GM19351 (cell line): ENCODE measurements around the gene CLEC17A.
"Not testable (repeated sequence)": the region's sequence is repeated elsewhere in the genome, so short reads cannot be mapped to it uniquely, and the experiment has no call there.

Experiments used
- ATAC-seq: cut with Tn5 transposase; IDR thresholded peaks from one replicate; pipeline ENCODE4 v1.9.1; 2021; ENCODE audit warnings: mild to moderate bottlenecking, moderate library complexity; ENCODE audit not compliant: unreplicated experiment

Gene CLEC17A

DNA sequence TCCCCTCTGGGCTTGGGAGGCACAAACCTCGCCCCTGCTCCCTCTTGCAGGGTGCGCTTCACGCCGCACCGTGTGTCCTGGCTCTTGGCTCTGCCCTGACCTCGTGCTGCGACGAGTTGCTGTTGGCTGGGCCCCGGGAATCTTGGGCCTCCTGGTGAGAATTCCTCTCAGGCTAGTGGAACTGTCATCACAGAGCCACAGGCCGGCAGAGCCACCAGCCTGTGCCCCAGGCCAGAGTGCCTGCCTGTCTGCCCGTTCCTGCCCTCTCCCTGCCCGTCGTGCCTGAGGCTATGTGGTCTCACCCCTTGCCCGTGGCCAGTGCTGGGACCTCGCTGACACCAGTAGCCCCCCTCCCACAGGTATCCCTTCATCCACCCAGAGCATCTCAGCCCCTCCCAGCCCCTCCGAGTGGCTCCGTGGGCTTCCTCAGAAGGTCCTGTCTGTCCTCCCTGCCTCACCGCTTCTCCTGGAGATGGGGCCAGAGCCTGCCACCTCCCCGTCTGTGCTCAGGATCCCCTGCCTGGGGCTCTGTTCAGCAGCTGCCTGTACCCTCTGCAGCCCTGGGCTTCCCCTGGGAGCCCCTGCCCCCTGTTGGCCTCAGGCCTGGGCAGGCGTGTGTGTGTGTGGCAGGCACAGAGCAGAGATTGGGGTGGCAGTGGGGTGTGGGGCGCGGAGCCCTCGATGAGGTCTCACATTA, 24.4 kb upstream of the CLEC17A start:
- no peak for ATAC-seq

DNA sequence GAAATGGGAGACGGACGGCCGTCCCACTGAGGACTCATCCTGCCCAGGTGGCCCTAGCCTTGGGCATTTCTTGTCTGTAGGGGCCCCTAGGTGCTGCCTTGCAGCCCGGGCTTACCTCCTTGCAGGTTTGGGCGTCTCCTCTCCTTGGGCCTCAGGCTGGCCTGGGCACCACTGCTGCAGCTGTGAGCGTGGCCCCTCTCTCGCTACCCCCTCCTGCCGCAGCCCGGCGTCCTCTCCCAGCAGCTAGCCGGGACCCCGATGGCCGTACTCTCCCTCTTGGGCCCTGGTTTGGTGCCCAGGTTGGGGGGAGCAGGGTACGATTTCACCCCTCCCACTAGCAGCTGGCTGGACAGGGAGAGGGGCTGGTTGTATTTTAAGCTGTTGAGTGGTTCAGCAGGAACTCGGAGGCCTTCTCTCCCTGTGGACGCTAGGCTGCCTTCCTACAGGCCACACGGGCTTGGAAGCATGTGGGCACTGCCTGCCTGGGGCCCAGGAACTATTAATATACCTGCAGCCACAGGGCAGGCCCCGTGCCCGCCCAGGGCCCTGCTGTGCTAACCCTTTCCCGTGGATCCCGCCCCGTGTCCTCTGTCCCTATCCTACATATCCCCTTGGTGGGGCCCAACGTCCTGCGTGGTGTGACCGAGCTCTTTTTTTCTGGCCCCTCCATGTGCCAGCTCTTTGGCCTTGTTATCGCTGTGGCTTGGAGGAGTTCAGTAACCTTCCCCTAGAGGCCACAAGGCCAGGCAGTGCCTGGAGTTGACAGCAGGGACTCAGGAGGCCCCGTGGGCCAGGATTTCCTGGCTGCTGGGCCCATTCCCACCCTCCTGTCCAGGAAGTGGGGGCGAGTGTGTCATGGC, 22.7 kb upstream of the CLEC17A start:
- ATAC-seq: no peak

DNA sequence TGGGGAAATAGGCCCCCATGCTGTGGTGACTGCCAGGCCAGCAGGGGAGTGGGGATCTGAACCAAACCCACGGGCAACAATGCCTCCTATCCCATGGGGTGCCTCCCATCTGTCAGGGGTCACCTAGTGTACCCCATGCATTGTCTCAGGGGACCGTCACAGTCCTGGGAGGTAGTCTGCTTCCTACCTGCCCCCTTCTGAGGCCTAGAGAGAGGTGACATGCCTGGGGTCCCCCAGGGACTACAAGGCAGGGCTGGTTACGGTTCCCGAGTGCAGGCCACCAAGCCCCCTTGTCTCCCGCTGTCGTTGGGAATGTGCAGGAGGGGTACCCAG, 22.1 kb upstream of the CLEC17A start:
- no peak for ATAC-seq

DNA sequence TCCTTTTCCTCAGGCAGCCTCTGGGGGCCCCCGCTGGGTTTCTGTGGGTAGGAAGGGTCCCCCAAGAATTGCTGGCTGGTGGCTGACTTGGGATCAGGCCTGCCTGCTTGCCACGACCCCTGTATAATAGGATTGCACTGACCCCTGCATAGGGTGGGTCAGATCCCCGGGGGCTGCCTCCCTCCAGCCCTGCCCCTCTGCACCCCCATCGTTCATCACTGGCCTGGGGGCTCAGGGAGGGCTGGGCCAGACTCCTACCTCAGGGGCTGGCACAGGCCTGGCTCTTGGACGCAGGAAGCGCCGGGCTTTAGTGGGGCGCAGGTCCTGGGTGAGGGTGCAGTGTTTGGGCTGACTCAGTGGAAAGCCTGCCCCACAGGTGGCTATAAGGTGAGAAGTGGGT, 21.6 kb upstream of the CLEC17A start:
- ATAC-seq: no peak

DNA sequence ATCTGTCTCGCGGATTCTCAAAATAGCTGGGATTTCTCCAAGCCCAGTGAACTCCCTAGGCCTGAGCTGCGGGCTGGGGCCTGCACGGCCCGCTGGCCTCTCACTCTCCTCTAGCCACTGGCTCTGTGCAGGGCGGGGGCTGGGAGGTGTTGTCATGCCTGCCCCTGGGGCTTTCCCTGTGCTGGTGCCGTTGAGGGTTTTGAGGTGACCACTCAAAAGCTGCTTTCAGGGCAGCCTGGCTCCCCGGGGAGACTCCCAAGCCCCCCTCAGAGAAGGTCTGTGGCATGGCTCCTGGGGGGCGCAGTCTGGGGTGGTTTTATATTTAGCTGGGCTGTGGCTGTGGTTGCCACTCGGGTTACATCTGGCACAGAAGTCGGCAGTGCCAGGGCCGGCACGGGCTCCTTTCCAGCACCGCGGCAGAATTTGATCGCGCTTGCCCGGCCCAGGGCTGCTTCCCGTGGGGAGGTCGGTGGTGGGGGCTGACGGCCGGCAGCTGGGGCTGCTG, 21.0 kb upstream of the CLEC17A start:
- no peak for ATAC-seq

DNA sequence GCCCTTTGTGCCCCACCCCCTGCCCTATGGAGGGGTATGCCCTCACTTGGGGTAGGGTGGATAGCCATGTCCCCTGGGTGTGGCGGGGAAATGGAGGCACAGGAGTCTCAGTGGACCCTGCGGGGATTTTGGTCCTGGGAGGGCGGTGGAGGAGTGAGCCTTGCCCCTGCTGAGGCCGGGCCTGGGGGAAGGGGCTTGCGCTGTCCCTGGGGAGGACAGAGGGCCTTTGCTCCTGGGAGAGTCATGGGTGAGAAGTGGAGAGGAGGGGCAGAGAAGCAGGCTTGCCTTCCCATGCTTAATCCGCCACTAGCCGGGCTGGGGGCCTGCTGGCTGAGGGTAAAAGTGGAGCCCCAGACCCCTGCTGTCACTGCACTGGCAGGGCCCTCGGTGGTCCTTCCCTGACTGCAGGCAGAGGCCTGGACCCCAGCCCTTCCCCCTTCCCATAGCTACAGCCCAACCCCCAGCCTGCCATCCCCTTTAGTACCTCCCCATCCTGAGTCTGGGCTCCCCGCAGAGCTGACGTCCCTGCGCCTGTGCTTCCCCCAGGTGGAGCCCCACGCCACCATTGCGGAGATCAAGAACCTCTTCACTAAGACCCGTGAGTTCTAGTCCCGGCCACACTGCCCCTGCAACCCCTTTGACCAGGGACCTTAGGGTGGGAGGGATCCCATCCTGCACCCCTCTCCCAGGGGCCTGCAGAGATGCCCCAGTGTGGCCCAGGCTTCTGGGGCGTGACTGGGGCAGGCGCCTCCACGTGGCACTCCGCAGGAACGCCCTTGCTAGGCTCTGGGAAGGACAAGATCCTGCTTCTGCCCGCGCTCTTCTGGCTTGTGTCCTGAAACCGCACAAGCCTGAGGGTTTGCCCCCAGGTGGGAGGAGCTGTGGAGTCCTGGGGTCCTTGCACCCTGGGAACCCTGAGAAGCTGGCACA, 20.0 kb upstream of the CLEC17A start:
- ATAC-seq: no peak

DNA sequence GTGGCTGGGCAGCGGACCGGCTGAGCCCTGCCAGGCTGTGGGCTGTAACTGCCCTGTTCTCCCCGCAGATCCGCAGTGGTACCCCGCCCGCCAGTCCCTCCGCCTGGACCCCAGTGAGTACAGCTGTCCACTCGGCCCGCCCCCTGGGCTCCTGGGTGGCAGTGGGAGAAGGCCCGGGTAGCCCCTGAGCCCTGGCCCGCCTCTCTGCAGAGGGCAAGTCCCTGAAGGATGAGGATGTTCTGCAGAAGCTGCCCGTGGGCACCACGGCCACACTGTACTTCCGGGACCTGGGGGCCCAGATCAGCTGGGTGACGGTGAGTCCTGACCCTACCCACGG, 19.3 kb upstream of the CLEC17A start:
- ATAC-seq: no peak

DNA sequence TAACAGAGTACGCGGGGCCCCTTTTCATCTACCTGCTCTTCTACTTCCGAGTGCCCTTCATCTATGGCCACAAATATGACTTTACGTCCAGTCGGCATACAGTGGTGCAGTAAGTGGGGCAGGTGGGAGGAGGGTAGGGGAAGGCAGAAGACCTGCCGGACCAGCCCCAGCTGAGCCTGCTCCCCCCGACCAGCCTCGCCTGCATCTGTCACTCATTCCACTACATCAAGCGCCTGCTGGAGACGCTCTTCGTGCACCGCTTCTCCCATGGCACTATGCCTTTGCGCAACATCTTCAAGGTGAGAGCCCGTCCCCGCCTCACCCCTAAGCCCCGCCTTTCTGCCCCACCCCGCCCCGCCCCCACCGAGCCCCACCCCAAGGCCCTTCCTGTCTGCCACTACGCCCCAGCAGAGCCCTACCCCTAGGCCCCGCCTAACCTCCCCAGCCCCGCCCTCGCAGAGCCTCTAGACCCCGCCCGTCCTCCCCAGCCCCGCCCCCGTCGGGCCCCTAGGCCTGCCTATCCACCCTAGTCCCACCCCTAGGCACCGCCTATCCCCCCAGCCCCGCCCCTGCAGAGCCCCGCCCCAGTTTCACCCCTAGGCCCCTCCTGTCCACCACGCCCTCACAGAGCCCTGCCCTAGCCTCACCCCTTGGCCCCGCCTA, 18.8 kb upstream of the CLEC17A start:
- no peak for ATAC-seq

DNA sequence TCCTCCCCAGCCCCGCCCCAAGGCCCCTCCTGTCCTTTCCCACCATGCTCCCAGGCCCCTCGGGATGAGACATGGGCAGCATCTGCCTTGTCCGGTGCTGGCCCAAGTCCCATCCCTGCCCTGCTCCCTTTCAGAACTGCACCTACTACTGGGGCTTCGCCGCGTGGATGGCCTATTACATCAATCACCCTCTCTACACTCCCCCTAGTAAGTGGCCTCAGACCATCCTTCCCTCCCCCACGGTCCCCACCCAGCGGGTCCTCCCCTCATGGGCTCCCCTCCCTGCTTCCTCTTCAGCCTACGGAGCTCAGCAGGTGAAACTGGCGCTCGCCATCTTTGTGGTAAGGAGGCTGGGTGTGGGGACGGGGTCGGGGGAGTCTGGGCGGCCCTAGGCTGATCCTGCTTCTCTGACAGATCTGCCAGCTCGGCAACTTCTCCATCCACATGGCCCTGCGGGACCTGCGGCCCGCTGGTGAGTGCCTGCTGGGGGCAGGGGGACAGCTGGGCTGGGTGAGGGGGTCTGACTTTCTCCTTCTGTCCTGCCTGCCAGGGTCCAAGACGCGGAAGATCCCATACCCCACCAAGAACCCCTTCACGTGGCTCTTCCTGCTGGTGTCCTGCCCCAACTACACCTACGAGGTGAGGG, 18.1 kb upstream of the CLEC17A start:
- ATAC-seq: not testable (repeated sequence)

DNA sequence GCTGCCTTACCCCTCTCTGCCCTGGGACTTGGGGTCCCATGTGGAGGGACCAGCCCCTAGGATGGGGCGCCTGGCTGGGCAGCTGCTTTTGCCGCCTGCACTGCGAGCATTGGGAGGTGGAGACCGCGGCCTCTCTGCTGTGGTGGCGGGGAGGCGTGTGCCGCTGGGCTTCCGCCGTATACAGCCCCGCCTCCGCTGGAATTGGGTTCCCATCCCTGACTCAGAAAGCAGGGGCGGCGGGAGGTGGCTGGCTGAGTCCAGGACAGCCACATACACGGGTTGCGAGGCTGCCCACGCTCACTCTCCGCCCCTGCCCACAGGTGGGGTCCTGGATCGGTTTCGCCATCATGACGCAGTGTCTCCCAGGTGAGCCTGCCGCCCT, 17.6 kb upstream of the CLEC17A start:
- ATAC-seq: no peak

DNA sequence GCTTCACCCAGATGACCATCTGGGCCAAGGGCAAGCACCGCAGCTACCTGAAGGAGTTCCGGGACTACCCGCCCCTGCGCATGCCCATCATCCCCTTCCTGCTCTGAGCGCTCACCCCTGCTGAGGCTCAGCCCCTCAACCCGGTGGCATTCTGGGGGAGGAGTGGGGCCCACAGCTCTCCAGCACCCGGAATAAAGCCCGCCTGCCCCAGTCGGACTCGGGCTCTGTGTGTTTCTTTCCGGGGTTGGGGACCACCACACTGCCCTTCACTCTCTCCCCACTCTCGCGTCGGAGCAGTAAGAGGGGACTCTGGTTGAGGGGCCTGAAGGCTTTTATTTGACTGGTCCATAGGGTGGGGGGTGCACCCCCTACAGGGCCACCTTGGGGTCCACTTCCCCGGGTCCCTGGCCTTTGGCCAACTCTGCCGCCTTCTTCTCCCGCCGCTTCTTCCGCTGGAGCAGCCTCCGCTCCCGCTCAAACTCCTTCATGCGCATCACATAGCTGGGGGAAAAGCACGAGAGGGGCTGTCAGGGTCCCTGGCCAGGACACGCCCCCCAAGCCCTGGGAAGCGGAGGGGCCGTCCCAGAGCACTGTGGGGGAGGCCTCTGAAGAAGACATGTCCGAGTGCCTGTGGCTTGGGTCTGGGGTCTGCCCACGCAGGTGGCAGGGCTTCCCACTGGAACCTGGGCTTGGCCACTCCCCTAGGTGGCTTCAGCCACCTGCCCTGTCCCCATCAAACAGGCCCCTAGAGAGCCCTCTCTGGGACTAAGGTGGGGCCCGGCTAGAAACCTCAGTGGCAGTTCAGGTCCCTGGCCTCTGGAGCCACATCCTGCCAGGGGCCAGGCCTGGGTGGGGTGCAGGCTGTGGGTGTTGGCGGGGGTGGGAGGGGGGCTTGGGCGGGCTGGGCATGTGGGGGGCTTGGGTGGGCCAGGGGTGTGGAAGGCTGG, 16.8 kb upstream of the CLEC17A start:
- ATAC-seq: no peak

DNA sequence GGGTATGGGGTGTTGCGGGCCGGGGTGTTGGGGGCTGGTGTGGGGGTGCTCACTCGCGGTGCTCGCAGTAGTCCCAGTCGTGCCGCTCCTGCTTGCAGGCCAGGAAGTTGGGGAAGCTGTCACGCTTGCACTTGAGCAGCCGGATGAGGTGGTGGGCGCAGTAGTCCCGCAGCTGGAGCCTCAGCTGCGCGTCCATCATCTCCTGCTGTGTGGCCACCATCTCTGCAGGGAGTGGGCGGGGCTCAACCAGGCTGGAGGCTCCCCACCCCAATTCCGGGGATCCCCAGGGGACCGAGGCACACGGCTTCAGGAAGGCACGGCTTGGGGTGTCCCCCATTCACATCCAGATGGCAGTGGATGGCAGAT, 16.2 kb upstream of the CLEC17A start:
- no peak for ATAC-seq

DNA sequence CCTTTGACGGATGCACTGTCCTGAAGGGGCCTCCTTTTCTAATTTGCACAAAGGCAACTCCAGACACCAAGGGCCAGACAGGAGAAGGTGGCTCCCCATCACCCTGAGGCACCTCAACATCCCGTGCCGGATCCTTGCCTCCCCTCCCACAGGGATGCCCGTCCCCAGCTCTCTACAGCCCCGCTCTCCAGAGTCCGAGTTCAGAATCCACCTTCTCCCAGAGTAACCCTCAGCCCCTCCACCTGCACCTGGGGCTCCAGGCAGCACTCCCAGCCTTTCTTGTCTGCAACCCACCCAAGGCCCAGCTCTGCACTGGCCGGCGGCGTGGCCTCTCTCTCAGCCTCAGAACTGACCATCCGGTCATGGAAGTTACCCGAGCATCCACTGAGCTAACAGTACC, 15.8 kb upstream of the CLEC17A start:
- no peak for ATAC-seq

DNA sequence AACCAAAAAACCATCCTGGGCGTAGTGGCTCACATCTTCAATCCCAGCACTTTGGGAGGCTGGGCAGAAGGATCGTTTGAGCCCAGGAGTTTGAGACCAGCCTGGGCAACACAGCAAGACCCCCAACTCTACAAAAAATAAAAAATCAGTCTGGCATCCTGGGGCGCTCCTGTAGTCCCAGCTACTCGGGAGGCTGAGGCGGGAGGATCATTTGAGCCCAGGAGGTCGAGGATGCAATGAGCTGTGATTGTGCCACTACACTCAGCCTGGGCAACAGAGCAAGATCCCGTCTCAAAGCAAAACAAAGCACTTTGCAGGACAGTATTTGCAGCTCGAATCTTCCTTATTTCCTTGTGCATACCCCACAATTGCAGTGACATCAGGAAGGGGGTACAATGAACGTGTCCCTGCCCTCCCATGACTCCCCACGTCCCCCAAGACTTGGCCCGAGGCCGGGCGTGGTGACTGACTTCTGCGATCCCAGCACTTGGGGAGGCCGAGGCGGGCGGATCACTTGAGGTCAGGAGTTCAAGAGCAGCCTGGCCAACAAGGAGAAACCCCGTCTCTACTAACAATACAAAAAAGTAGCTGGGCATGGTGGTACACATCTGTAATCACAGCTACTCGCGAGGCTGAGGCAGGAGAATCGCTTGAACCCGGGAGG, 11.9 kb upstream of the CLEC17A start:
- ATAC-seq: no peak

DNA sequence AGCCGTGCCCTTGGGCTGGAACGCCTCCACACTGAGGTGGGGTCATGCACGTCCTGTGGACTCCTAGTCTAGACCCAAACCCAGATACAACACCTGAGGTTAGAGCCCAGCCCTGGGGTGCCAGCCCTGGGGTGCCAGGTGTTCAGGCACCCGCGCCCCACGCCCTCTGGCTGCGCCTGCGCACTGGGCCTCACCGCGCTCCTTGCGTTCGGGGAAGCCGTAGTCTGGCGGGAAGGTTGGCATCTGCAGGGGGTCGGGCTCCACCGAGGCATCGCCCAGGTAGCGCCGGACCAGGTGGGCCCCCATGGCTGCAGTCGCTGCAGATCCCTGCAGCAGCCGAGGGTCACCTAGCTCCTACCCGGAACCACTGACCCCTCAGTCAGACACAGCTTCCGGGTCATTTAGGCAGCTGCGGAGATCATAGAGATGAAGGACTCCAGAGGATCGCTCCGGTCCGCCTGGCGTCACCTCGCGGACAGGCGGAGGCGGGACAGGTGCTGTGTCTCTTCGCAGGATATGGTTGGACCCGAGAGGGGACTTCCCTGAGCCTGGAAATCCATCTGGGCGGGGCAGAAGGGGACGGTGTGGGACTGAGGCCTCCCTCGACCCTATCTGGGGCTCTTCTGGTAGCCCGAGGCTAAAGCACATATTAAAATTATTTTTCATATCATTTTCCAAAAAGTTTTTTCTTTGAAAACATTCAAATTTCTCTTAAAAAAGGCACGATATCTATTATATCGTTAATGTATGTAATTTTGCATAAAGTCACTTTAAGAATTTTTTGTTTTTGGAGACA, 11.0 kb upstream of the CLEC17A start, which contains the start of gene NDUFB7:
TSS of gene NDUFB7 (minus strand) at position 372 of the 796 bp plus-strand sequence. CDS start at position 306, 66 bp downstream.
- ATAC-seq: peak; percentile 85

DNA sequence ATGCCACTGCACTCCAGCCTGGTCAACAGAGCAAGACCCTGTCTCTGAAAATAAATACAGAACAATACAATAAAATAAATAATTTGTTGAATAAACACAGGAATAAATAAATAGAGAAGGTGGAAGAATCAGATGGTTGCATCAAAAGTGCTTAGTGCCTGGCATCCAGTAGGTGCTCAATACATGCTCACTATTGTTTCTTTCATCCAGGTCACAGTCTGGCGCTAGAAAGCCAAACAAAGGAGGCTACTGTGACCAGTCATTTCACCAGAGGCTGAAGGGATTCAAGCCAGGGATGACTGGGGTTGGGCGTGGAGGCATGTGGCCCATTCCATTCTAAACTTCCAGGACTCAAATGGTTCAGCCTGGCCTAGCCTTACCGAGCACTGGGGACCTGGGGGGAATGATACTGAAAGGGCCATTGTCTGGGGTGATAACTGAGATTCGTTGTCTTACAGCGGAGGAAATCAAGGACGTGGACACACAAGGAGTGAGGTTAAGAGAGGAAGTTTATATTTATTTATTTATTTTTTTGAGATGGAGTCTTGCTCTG, 7.4 kb upstream of the CLEC17A start:
- no peak for ATAC-seq

DNA sequence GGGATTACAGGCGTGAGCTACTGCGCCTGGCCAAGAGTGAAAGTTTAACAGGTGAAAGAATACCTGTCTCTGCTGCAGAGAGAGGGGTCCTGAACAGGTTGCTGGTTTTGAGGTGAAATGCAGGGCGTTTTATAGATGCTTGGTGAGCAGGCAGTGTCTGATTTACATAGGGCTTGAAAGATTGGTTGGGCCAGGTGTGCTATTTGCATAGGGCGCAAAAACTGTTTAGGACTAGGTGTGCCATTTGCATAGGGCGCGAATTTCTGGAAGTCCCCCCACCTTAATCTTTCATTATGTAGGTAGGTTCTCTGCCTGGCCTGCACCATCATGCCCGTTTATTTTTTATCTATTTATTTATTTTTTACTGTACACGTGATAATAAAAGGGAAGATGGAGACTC, 6.5 kb upstream of the CLEC17A start:
- ATAC-seq: no peak

DNA sequence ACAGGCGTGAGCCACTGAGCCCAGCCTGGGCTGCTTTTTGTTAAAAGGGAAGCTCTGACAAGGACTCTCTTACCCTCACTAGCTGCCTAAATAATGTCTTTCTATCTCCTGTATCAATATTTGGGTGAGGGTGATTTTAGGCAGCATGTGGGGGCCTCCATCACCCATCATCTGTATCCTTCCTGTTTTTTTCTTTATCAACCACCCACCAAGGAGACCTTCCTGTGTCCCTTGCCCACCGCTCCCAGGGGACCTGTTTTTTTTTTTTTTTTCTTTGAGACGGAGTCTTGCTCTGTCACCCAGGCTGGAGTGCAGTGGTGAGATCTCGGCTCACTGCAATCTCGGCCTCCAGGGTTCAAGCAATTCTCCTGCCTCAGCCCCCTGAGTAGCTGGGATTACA, 5.6 kb upstream of the CLEC17A start:
- ATAC-seq: no peak
